ENCODE data around the gene DAP3. TPM values are rescaled to one million over a fixed set of nuclear protein-coding genes. Genes with fewer than 3 reads are reported as not detected.
"Not testable (repeated sequence)": the region's sequence is repeated elsewhere in the genome, so short reads cannot be mapped to it uniquely, and the experiment has no call there.

Gene DAP3
- polyA plus RNA-seq, 1 donor from 2014 or later: 70.3 TPM

DNA sequence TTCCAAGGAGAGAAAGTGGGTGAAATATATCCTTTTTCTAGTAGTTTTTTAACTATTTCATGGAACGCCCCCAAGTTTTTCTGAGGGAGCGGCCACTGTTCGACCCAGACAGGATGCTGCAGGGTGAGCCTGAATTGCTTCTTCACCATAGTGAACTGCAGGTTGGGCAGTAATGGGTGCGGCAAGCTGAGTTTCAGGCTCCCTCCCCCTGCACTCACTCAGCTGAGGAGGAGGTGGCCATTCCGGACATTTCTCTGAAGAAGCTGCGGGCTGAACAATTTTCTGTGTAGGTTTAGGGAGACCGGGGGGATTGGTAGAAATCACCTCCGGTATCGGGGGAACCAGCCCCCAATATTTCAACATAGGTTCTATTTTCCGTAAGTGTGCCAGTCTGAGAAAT is 8.2 kb downstream of the DAP3 start:
- Mint-ChIP-seq H3K9me3 (no peaks in the 10 kb centered on the region), H3K4me1 (peaks cover 12 to 46% (median 32%) of the 10 kb centered on the region in 3 donors), H3K27ac (no peak overlapping the region), H3K27me3 (no peaks in the 10 kb centered on the region), H3K36me3 (peaks cover 8% of the 10 kb centered on the region), H3K4me3 (no peak overlapping the region)

DNA sequence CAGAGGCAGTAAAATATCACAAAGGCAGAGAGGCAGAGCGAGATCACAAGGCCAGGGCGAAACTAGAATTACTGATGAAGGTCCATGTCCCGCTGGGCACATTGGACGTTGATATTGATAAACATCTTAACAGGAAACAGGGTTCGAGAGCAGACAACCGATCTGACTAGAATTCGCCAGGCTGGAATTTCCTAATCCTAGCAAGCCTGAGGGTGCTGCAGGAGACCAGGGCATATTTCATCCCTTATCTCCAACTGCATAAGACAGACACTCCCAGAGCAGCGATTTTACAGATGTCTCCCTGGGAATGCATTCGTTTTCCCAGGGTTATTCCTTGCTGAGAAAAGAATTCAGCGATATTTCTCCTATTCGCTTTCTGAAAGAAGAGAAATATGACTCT is 8.7 kb downstream of the DAP3 start:
- peaks cover 12 to 41% (median 27%) of the 10 kb centered on the region in 3 donors for H3K4me1 Mint-ChIP-seq
- H3K4me3 Mint-ChIP-seq, H3K9me3 Mint-ChIP-seq, H3K27ac Mint-ChIP-seq, H3K36me3 Mint-ChIP-seq, H3K27me3 Mint-ChIP-seq: not testable (repeated sequence)

DNA sequence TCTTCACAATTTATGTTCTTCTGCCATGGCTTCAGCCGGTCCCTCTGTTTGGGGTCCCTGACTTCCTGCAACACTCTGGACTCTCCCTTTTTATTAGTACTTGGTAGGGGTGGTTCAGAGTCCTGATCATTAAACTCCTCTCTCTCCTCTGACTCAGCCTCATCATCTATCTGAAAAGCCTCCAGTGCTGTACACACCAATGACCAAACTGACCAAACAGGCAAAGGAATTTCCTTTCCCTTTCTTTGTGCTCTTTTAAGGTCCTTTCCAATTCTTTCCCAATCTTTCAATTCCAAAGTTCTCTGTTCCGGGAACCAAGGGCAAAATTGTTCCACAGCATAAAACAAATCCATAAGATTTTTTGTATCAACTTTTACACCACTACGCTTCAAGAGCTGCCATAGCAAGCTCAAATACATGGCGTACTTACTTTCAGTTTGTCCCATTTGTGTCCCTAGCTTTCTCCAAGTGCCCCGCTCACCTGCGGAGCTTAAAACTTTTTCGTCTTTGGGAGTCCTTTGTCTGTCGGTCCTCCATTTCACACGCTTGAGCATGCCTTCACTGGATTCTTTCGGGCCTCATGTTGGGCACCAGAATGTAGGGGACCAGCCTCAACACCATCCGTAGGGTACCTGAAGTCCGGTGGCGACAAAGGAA is 9.6 kb downstream of the DAP3 start:
- no peaks in the 10 kb centered on the region for H3K27me3 Mint-ChIP-seq
- H3K4me3 Mint-ChIP-seq: no peak overlapping the region
- H3K4me1 Mint-ChIP-seq: peaks cover 17 to 39% (median 23%) of the 10 kb centered on the region in 3 donors
- peak overlapping the region in 2 of 3 donors; percentile 18 to 40 for H3K27ac Mint-ChIP-seq
- H3K9me3 Mint-ChIP-seq: no peaks in the 10 kb centered on the region
- H3K36me3 Mint-ChIP-seq: peaks cover 3% of the 10 kb centered on the region

DNA sequence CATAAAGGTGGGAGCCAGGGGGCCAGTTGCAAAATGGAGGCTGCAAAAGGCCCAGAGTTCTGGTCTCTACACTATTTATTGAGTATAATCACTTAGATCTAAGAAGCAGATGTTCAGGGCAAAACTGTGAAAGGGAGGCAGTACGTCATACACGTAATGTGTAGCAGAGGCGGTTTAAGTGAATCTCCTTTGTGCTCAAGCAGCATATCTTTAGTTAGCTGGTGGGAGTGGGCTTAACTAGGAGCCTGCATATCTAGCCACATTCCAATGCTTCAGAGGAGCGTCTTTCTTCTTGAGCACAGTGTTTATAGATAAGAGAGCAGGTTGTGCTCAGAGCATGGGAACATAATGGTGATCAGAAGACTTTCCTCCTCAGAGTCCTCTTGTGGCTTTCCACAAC is 10.2 kb downstream of the DAP3 start:
- not testable (repeated sequence) for H3K27me3 Mint-ChIP-seq, H3K9me3 Mint-ChIP-seq, H3K36me3 Mint-ChIP-seq, H3K4me3 Mint-ChIP-seq
- Mint-ChIP-seq H3K27ac (peak overlapping the region in 1 of 3 donors; percentile 40), H3K4me1 (peaks cover 17 to 37% (median 20%) of the 10 kb centered on the region in 3 donors)

DNA sequence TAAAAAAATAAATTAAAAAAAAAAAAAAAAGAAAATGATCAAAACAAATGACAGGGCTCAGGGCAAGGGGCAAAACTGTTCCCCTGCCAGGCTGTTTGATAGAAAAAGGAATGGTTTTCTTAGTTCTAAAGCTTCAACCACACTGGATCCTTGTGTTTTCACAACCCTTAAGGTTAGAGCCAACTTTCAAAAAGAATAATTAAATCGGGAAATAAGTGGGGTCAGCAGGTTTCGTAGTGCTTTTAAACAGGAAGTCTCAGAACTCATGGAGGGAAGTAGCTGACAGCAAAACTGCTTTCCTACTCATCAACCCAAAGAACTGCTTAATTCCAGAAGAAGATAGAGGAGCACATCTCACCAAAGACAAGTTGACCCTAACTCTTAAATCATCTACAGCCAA is 12.8 kb downstream of the DAP3 start:
- not testable (repeated sequence) for H3K9me3 Mint-ChIP-seq, H3K27ac Mint-ChIP-seq, H3K27me3 Mint-ChIP-seq, H3K4me3 Mint-ChIP-seq, H3K36me3 Mint-ChIP-seq
- peaks cover 3 to 16% (median 15%) of the 10 kb centered on the region in 3 donors for H3K4me1 Mint-ChIP-seq

DNA sequence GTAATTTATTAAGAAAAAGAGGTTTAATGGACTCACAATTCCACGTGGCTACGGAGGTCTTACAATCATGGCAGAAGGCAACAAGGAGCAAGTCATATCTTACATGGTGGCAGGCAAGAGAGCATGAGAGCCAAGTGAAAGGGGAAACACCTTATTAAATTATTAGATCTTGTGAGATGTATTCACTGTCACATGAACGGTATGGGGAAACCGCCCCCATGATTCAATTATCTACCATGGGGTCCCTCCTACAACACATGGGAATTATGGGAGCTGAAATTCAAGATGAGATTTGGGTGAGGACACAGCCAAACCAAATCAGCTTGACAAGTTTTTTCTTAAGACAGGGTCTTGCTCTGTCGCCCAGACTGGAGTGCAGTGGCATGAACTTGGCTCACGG is 14.3 kb downstream of the DAP3 start:
- Mint-ChIP-seq H3K27ac (no peak overlapping the region), H3K4me1 (peaks cover 7 to 19% (median 16%) of the 10 kb centered on the region in 3 donors)

DNA sequence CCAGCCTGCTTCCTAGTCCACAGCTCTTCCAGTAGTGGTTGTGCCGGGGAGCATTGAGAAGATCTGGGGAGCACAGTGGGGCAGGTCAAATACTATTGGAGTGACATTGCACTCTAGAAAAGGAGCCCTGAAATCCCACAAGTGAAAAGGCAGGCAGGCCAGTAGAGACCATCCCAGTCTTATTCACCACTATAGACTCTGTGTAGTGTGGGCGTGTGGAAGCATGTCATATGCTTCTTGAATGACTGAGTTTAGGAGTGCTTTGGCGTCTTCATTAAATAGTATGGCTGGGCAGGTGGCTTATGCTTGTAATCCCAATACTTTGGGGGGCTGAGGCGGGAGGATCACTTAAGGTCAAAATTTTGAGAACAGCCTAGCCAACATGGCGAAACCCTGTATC is 15.5 kb downstream of the DAP3 start:
- H3K9me3 Mint-ChIP-seq, H3K36me3 Mint-ChIP-seq, H3K27me3 Mint-ChIP-seq, H3K4me3 Mint-ChIP-seq: not testable (repeated sequence)
- H3K4me1 Mint-ChIP-seq: peaks cover 9 to 12% (median 12%) of the 10 kb centered on the region in 3 donors
- peak overlapping the region in 1 of 3 donors; percentile 23 for H3K27ac Mint-ChIP-seq

More for the DNA sequence above, 14.3 kb downstream of the DAP3 start:
- Mint-ChIP-seq H3K27me3 (no peaks in the 10 kb centered on the region), H3K36me3 (peaks cover 2% of the 10 kb centered on the region), H3K4me3 (no peak overlapping the region), H3K9me3 (no peaks in the 10 kb centered on the region)

DNA sequence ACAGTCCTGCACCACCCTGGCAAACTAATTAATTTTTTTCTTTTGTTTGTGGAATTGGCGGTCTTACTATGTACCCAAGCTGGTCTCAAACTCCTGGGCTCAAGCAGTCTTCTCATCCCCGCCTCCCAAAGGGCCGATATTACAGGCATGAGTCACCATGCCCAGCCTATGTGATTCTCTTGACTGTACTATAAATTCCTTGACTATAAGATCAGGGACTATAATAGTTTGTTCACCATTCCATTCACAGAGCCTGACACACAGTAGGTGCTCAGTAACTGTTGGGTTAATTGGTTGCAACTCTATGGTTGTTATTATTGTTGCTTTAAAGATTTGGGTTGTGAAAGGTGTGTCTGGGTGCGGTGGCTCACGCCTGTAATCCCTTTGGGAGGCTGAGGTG is 17.2 kb downstream of the DAP3 start:
- Mint-ChIP-seq H3K27ac (no peak overlapping the region), H3K9me3 (no peaks in the 10 kb centered on the region), H3K36me3 (peaks cover 2% of the 10 kb centered on the region), H3K4me1 (peaks cover 7 to 12% (median 11%) of the 10 kb centered on the region in 3 donors), H3K4me3 (no peak overlapping the region), H3K27me3 (no peaks in the 10 kb centered on the region)

DNA sequence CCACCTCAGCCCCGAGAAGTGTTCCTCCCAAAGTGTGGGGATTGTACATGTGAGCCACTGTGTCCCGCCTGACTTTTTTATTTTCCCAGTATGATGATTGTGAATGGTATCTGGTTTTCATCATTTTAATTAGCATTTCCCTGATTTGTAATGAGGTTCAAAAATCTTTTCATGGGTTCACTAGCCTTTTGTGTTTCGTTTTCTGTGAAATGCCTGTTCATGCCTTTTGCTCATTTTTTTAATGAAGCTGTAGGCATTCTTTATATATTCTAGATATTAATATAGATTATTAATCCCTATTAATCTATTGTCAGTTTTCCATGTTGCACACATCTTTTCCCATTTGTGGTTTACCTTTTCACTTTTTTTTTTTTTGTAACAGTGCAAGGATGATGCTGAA is 20.5 kb downstream of the DAP3 start:
- Mint-ChIP-seq H3K36me3 (peaks cover 2% of the 10 kb centered on the region), H3K27ac (peak overlapping the region in 1 of 3 donors; percentile 53), H3K9me3 (no peaks in the 10 kb centered on the region), H3K4me1 (peaks cover 6 to 12% (median 7%) of the 10 kb centered on the region in 3 donors), H3K4me3 (no peak overlapping the region), H3K27me3 (no peaks in the 10 kb centered on the region)

DNA sequence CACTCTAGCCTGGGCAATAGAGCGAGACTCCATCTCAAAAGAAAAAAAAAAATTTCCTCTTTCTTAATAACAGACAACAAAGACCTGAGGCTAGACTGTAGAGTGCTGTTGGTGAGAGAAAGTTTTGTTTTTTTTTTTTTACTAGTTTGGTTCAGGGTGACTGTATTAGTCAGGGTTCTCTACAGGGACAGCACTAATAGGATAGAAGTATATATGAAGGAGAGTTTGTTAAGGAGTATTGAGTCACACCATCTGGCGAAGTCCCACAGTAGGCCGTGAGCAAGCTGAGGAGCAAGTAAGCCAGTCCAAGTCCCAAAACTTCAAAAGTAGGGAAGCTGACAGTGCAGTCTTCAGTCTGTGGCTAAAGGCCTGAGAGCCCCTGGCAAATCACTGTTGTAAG is 22.6 kb downstream of the DAP3 start:
- peaks cover 6 to 17% (median 7%) of the 10 kb centered on the region in 3 donors for H3K4me1 Mint-ChIP-seq
- H3K27ac Mint-ChIP-seq, H3K36me3 Mint-ChIP-seq, H3K9me3 Mint-ChIP-seq, H3K27me3 Mint-ChIP-seq, H3K4me3 Mint-ChIP-seq: not testable (repeated sequence)

DNA sequence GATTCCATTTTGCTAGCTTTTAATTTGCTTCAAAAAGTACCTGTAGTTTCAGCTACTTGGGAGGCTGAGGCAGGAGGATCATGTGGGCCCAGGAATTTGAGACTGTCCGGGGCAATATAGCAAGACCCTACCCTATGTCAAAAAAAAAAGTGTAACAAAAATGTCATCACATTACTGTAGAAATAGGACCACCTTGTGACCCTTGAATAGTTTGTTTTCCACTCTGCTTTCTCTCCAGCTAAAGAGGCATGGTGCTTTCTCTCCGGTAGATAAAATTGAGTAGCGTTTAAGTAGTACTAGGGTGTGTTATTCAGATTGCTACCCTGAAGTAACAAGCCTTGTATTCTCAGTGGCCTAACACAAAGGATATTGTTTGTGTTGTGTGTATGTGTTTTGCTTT is 23.7 kb downstream of the DAP3 start:
- peaks cover 14 to 24% (median 15%) of the 10 kb centered on the region in 3 donors for H3K4me1 Mint-ChIP-seq
- not testable (repeated sequence) for H3K27me3 Mint-ChIP-seq, H3K36me3 Mint-ChIP-seq, H3K4me3 Mint-ChIP-seq, H3K9me3 Mint-ChIP-seq, H3K27ac Mint-ChIP-seq

DNA sequence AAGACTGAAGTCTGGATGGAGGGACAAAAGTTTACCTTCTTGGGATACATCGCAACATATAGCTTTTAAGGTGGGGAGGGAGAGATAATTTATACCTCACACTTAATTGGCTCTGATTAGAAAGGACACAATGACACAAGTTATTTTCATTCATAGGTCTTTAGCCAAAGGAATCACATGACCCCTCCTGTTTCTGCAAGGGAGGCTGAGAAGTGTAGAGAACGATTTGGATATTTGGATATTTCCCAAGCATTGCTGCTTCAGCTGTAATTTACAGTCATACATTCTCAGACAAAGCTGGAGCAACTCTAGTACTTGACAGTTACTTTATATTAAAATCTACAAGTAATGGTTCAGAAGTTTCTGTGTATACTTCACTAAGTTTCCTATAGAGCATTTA is 24.2 kb downstream of the DAP3 start:
- no peak overlapping the region for H3K4me3 Mint-ChIP-seq
- H3K36me3 Mint-ChIP-seq: peaks cover 4% of the 10 kb centered on the region
- H3K9me3 Mint-ChIP-seq: no peaks in the 10 kb centered on the region
- no peaks in the 10 kb centered on the region for H3K27me3 Mint-ChIP-seq
- peaks cover 13 to 21% (median 16%) of the 10 kb centered on the region in 3 donors for H3K4me1 Mint-ChIP-seq
- no peak overlapping the region for H3K27ac Mint-ChIP-seq

DNA sequence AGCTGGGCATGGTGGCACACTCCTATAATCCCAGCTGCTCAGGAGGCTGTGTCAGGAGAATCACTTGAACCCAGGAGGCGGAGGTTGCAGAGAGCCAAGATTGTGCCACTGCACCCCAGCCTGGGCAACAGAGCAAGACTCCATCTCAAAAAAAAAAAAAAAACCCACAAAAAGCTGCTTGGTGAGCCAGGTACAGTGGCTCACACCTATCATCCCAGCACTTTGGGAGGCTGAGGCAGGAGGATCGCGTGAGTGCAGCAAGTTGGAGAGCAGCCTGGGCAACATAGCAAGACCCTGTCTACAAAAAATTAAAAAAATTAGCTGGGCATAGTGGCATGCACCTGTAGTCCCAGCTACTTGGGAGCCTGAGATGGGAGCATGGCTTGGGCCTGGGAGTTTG is 26.2 kb downstream of the DAP3 start:
- H3K27ac Mint-ChIP-seq: peak overlapping the region in 2 of 3 donors; percentile 33 to 48
- H3K9me3 Mint-ChIP-seq, H3K27me3 Mint-ChIP-seq, H3K36me3 Mint-ChIP-seq, H3K4me3 Mint-ChIP-seq: not testable (repeated sequence)
- H3K4me1 Mint-ChIP-seq: peaks cover 13 to 21% (median 14%) of the 10 kb centered on the region in 3 donors

DNA sequence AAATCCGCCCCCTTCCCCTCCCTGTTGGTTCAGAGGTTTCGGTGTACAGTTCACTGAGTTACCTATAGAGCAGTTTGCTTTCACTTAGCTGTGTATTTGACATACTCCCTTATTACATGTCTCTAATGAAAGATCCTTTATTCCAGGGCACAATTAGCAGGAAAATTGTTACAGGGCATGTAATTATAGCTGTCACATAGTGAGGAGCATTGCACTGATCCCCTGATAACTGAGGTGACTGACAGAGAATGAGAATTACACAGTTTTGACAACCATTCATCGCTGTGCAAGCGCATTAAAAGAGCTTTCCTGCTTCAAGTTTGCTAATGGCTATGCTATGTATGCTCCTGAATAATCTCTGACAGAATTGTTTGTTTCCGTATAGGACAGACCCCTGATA is 26.9 kb downstream of the DAP3 start:
- H3K4me3 Mint-ChIP-seq: peak overlapping the region in 1 of 4 donors; percentile 29
- H3K9me3 Mint-ChIP-seq: no peaks in the 10 kb centered on the region
- peaks cover 13 to 21% (median 14%) of the 10 kb centered on the region in 3 donors for H3K4me1 Mint-ChIP-seq
- H3K27ac Mint-ChIP-seq: peak overlapping the region in 1 of 3 donors; percentile 68
- no peaks in the 10 kb centered on the region for H3K27me3 Mint-ChIP-seq
- peaks cover 2% of the 10 kb centered on the region for H3K36me3 Mint-ChIP-seq

DNA sequence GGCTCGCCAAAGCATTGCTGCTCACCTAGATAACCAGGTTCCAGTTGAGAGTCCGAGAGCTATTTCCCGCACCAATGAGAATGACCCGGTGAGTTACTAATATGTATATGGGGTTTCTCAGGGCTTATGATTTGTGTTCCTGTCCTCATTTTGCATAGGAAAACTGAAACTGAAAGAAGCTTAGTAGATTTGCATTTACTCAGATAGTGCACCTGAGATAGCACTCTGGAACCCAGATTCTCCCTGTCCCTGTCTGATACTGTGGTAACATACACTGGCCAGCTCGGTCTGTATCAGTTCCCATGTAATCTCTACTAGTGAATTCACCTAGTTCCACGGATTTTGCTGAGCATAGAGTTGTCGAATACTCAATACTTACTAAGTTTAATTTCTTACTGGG is 28.1 kb downstream of the DAP3 start:
- H3K36me3 Mint-ChIP-seq: peaks cover 5% of the 10 kb centered on the region
- H3K27me3 Mint-ChIP-seq: no peaks in the 10 kb centered on the region
- peak overlapping the region; percentile 7 to 87 (median 79) for H3K4me3 Mint-ChIP-seq
- no peaks in the 10 kb centered on the region for H3K9me3 Mint-ChIP-seq
- H3K4me1 Mint-ChIP-seq: peaks cover 13 to 21% (median 14%) of the 10 kb centered on the region in 3 donors
- peak overlapping the region; percentile 33 to 88 (median 88) for H3K27ac Mint-ChIP-seq

DNA sequence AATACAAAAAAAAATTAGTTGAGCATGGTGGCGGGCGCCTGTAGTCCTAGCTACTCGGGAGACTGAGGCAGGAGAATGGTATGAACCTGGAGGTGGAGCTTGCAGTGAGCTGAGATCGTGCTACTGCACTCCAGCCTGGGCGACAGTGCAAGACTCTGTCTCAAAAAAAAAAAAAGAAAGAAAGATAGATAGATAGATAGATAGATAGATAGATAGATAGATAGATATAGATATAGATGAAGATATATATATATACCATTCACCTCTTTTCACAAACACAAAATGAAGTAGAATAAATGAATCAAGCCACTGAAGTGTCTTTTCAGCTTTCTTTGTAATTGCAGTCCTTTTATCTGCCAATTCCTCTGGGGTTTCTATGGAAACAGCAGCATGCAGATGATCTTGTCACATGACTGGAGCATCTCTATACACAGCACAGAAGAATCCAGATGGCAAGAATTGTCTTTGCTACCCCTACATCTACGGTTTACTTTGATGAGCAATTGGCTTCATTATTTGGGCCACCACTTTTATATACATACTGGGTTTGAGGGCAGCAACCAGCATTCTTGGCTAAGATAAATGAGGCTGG is 29.7 kb downstream of the DAP3 start:
- H3K27me3 Mint-ChIP-seq, H3K36me3 Mint-ChIP-seq, H3K9me3 Mint-ChIP-seq, H3K27ac Mint-ChIP-seq, H3K4me3 Mint-ChIP-seq: not testable (repeated sequence)
- peaks cover 13 to 20% (median 14%) of the 10 kb centered on the region in 3 donors for H3K4me1 Mint-ChIP-seq
